ENCODE results near the gene SV2C.

DNA sequence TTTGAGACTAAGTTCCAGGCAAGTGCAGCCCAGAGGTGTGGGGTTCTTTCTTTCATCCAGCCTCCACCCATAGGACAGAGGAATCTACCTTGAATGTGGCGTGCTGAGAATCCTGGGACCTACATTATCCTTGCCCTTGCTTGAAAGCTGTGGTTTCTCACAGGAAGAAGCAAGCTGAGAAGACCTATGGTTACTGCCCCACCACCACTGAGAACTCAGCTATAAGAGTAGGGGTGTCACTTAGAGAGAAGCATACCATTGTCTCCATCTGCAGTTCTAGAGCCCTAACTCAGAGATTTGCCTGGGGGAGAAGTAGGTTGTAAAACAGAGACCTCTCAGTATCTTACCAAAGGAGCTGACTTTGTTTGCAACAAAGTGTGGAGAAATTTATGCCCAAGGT is 72.4 kb downstream of the SV2C start:
- TF ChIP-seq, protein P1, sequence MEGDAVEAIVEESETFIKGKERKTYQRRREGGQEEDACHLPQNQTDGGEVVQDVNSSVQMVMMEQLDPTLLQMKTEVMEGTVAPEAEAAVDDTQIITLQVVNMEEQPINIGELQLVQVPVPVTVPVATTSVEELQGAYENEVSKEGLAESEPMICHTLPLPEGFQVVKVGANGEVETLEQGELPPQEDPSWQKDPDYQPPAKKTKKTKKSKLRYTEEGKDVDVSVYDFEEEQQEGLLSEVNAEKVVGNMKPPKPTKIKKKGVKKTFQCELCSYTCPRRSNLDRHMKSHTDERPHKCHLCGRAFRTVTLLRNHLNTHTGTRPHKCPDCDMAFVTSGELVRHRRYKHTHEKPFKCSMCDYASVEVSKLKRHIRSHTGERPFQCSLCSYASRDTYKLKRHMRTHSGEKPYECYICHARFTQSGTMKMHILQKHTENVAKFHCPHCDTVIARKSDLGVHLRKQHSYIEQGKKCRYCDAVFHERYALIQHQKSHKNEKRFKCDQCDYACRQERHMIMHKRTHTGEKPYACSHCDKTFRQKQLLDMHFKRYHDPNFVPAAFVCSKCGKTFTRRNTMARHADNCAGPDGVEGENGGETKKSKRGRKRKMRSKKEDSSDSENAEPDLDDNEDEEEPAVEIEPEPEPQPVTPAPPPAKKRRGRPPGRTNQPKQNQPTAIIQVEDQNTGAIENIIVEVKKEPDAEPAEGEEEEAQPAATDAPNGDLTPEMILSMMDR (IDR thresholded peaks at IDR 0.05) = no peak
- no peak for TF ChIP-seq POLR2A (IDR thresholded peaks at IDR 0.05)

All from heart left ventricle (tissue), 13 donors.